Measurements from ENCODE around the gene SEPSECS. TPM values are rescaled to one million over a fixed set of nuclear protein-coding genes. Genes with fewer than 3 reads are reported as not detected.

SEPSECS gene
- total and polyA plus RNA-seq, 2 donors (not counting 3 experiments of a cell fraction or from before 2014, with no cell fraction given) = 2.8 to 8.3 TPM

DNA sequence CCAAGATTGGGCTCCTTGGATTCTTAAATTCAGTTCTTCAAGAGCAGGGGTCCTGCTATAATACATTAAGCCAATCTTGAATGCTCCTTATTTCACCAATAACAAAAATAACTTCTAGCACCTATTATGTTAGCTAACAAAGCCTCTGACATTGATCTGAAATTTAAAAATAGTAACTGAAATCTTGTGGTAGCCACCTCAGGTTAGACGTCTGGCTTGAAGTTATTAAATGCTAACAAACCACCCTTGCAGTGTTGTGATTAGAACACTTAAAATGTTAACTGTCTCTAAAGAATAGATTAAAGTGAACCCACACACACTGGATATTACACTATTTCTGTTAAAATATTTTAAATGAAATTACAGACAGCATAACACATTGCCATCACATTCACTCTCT, 79.7 kb downstream of the SEPSECS start:
- Histone ChIP-seq H3K9me3 (replicated peaks; ENCODE audit: control insufficient read depth, insufficient read depth, low read length) (no peaks in the 10 kb centered on the region), H3K79me2 (ENCODE audit: control insufficient read depth, insufficient read depth, low read length) (no peaks in the 10 kb centered on the region), H3K9ac (replicated peaks; ENCODE audit: extremely low read depth, insufficient read depth, low read length) (no peak overlapping the region), H3K9me1 (replicated peaks; ENCODE audit: control insufficient read depth, extremely low read depth, insufficient read depth, low read length) (no peaks in the 10 kb centered on the region), H4K20me1 (replicated peaks; ENCODE audit: control insufficient read depth, extremely low read depth, insufficient read depth, low read length) (no peaks in the 10 kb centered on the region), H3K27ac (ENCODE audit: insufficient read depth, low read depth, low read length) (no peak overlapping the region), H2AFZ (ENCODE audit: low read depth, low read length) (no peak overlapping the region), H3K4me2 (ENCODE audit: insufficient read depth, low read length) (no peak overlapping the region), H3K27me3 (ENCODE audit: control insufficient read depth in 2 of 2, insufficient read depth in 2 of 2, low read length in 2 of 2) (no peaks in the 10 kb centered on the region), H3K4me1 (ENCODE audit: control insufficient read depth, extremely low read depth, insufficient read depth, low read length) (no peaks in the 10 kb centered on the region), H3K4me3 (replicated peaks in 1 of 3; ENCODE audit: insufficient read depth in 1 of 3, low read depth in 1 of 3, low read length in 3 of 3) (no peak overlapping the region), H3K36me3 (ENCODE audit: control insufficient read depth in 2 of 2, extremely low read depth in 1 of 2, insufficient read depth in 2 of 2, low read length in 2 of 2) (no peaks in the 10 kb centered on the region)
- DNase-seq (ENCODE audit: low read depth, low spot score) (no peak), FAIRE-seq (no peak)
- dilution Hi-C loops (cut with MboI; ENCODE audit: extremely low pct_ligation_motif_present, low sequenced_read_pairs) = no loop called here
- ChIA-PET POLR2A (no interaction called here), CTCF (no interaction called here)
- BruUV-seq (replicated peaks) = no TSS peak
- TF ChIP-seq JUN (IDR thresholded peaks at IDR 0.05; ENCODE audit: borderline replicate concordance, insufficient read depth, insufficient read length, low read depth) = no peak
- no peak for TF ChIP-seq GATA2 (IDR thresholded peaks at IDR 0.05; ENCODE audit: insufficient read depth, insufficient read length, low read depth, low read length)
- TF ChIP-seq, protein P1, sequence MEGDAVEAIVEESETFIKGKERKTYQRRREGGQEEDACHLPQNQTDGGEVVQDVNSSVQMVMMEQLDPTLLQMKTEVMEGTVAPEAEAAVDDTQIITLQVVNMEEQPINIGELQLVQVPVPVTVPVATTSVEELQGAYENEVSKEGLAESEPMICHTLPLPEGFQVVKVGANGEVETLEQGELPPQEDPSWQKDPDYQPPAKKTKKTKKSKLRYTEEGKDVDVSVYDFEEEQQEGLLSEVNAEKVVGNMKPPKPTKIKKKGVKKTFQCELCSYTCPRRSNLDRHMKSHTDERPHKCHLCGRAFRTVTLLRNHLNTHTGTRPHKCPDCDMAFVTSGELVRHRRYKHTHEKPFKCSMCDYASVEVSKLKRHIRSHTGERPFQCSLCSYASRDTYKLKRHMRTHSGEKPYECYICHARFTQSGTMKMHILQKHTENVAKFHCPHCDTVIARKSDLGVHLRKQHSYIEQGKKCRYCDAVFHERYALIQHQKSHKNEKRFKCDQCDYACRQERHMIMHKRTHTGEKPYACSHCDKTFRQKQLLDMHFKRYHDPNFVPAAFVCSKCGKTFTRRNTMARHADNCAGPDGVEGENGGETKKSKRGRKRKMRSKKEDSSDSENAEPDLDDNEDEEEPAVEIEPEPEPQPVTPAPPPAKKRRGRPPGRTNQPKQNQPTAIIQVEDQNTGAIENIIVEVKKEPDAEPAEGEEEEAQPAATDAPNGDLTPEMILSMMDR (IDR thresholded peaks at IDR 0.05; ENCODE audit: extremely low read depth in 1 of 2, insufficient read depth in 1 of 2, low read depth in 1 of 2, low read length in 2 of 2) = no peak
- TF ChIP-seq, protein P2, sequence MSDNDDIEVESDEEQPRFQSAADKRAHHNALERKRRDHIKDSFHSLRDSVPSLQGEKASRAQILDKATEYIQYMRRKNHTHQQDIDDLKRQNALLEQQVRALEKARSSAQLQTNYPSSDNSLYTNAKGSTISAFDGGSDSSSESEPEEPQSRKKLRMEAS (IDR thresholded peaks at IDR 0.05; ENCODE audit: insufficient read depth, insufficient read length) = no peak
- TF ChIP-seq POLR2AphosphoS5 (IDR thresholded peaks at IDR 0.05; ENCODE audit: insufficient read depth, low read depth, low read length) = no peak
- no peak for TF ChIP-seq MYC (IDR thresholded peaks at IDR 0.05; ENCODE audit: low read depth, low read length)
- no peak for TF ChIP-seq FOS (IDR thresholded peaks at IDR 0.05; ENCODE audit: borderline replicate concordance, insufficient read depth, low read length)
- no peak for TF ChIP-seq EZH2 (IDR thresholded peaks at IDR 0.05; ENCODE audit: borderline replicate concordance, low read depth, low read length, severe bottlenecking)
- TF ChIP-seq POLR2A (IDR thresholded peaks at IDR 0.05; ENCODE audit: low read depth, low read length) = no peak
- intact Hi-C loops (cut with micrococcal nuclease) = no loop called here
